SHP77 treated with DMSO at 0.1 percent for 48 hours (cell line): ENCODE results near the gene SMCO2.

Experiments
- DNase-seq: peaks from one replicate; lab custom pipeline; 2025; lab: John Stamatoyannopoulos, UW

SMCO2 gene

GRCh38 chr12:27446436-27446835 is at the start of gene SMCO2:
SMCO2 (plus strand) TSS chr12:27446736; CDS start chr12:27470632, 23,896 bp downstream.
- no peak for DNase-seq

- DNase-seq, result no peak
Observed at GRCh38 chr12:27398466-27398865, 48.1 kb upstream of the SMCO2 start.

GRCh38 chr12:27399074-27399473 is 47.5 kb upstream of the SMCO2 start:
- DNase-seq, result no peak

- no peak for DNase-seq
Observed at GRCh38 chr12:27400856-27401354, 45.6 kb upstream of the SMCO2 start.

- DNase-seq, result no peak
Observed at GRCh38 chr12:27412047-27412446, 34.5 kb upstream of the SMCO2 start.

- DNase-seq, result no peak
Observed at GRCh38 chr12:27422697-27423096, 23.8 kb upstream of the SMCO2 start.

GRCh38 chr12:27424631-27425230 is 21.8 kb upstream of the SMCO2 start:
- DNase-seq, result peak; percentile 55

GRCh38 chr12:27425306-27425705 is 21.2 kb upstream of the SMCO2 start:
- DNase-seq, result no peak

GRCh38 chr12:27426743-27427487 is 19.6 kb upstream of the SMCO2 start:
- DNase-seq, result no peak

GRCh38 chr12:27427824-27428223 is 18.7 kb upstream of the SMCO2 start:
- DNase-seq, result no peak

- DNase-seq, result no peak
Observed at GRCh38 chr12:27428466-27428865, 18.1 kb upstream of the SMCO2 start.

- no peak for DNase-seq
Observed at GRCh38 chr12:27429606-27430005, 16.9 kb upstream of the SMCO2 start.

GRCh38 chr12:27431185-27431584 is 15.4 kb upstream of the SMCO2 start:
- DNase-seq, result no peak

GRCh38 chr12:27434673-27435565 is 11.6 kb upstream of the SMCO2 start:
- peak; percentile 48 for DNase-seq

GRCh38 chr12:27436029-27436428 is 10.5 kb upstream of the SMCO2 start:
- DNase-seq, result no peak

GRCh38 chr12:27436768-27437167 is 9.8 kb upstream of the SMCO2 start:
- no peak for DNase-seq

GRCh38 chr12:27437839-27438238 is 8.7 kb upstream of the SMCO2 start:
- no peak for DNase-seq

GRCh38 chr12:27447761-27448160 is 1.2 kb downstream of the SMCO2 start:
- no peak for DNase-seq

GRCh38 chr12:27449026-27449425 is 2.5 kb downstream of the SMCO2 start:
- DNase-seq, result no peak

- no peak for DNase-seq
Observed at GRCh38 chr12:27449893-27450534, 3.5 kb downstream of the SMCO2 start.

GRCh38 chr12:27451036-27451825 is 4.7 kb downstream of the SMCO2 start:
- no peak for DNase-seq
